Upper lobe of right lung (tissue), 1 donor: ENCODE results near the gene HMX3. TPM values are rescaled to one million over a fixed set of nuclear protein-coding genes. Genes with fewer than 3 reads are reported as not detected.

Experiments
- ATAC-seq: fragments of 200-7000 bp; cut with Tn5 transposase; one replicate; pipeline ENCODE4 v1.9.1; 2020; ENCODE audit warnings: mild to moderate bottlenecking, moderate library complexity
- DNase-seq: peaks from one replicate; pipeline ENCODE4 v3.0.0-alpha.2; 2020
- H3K27ac ChIP-seq: fragments of 200-600 bp; one replicate; pipeline ENCODE4 v1.8.0; 2022
- H3K27me3 ChIP-seq: fragments of 200-600 bp; one replicate; pipeline ENCODE4 v1.8.0; 2022; ENCODE audit warnings: mild to moderate bottlenecking
- H3K36me3 ChIP-seq: fragments of 200-600 bp; one replicate; pipeline ENCODE4 v1.8.0; 2022
- H3K4me1 ChIP-seq: fragments of 200-600 bp; one replicate; pipeline ENCODE4 v1.8.0; 2022
- H3K4me3 ChIP-seq: fragments of 200-600 bp; one replicate; pipeline ENCODE4 v1.8.0; 2022; ENCODE audit warnings: mild to moderate bottlenecking
- H3K9me3 ChIP-seq: fragments of 200-600 bp; one replicate; pipeline ENCODE4 v1.8.0; 2022
- intact Hi-C: fragments of 100-400 bp; cut with DNase I; formaldehyde crosslinking; loops from one replicate; pipeline ENCODE4 v1.11.0; 2022
- total RNA-seq: library from RNA; stranded (reverse); fragmentation: NEBNext Ultra II Directional; extraction: Animal tissue kit (Norgen Biotek cat#: 25700); gene quantifications from one replicate; pipeline ENCODE4 v1.2.1, GENCODE V29; 2021
- TF ChIP-seq, protein P1 (sequence below): fragments of 200-600 bp; IDR thresholded peaks from one replicate; pipeline ENCODE4 v1.8.0; 2022; ENCODE audit warnings: antibody characterized with exemption
- donor health status: DM: no; HTN: yes; CAD: no; lungs with severe emphysema.

The HMX3 gene
- total RNA-seq, 1 donor from 2014 or later = not detected

DNA sequence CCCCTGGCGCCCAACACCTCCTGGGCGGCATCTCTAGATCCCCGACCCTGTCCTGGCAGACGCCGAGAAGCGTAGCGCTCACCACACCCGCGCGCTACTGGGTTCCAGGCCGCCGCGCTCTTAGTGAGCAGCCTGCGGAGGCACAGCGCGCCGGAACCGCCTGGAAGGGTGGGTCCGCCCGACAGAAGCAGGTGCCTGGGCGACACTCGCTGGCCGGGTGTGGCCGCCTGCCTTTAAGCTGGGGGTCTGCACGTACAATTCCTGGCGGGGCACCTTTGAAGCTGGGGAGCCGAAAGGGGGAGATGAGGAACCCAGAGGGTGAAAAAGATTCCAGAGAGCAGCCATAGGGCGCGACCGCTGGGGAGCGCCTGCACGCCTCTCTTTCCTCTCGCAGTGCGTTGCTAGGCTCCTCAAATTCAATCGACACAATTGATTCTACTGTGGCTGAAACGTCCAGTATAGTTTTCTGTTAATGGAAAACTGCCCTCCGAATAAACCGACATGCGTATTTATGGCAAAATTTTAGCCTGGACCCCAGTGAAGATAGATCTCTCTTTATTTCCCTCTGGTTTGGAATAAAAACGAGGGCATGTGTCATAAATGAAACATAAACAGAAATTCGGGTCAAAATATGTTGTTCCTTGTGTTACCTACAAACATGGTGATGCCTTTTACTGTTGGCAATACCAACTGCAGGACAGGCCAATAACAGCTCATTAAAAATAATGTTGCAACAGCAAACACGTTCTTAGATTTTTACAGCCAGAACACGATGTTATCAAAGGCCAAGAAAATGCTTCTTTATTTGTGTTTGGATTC, 4.6 kb downstream of the HMX3 start:
- Histone ChIP-seq H3K9me3 (no peaks in the 10 kb centered on the region), H3K36me3 (no peaks in the 10 kb centered on the region), H3K27ac (no peak overlapping the region), H3K4me1 (peaks cover 34% of the 10 kb centered on the region), H3K27me3 (peaks cover 100% of the 10 kb centered on the region), H3K4me3 (no peak overlapping the region)
- TF ChIP-seq, protein P1, sequence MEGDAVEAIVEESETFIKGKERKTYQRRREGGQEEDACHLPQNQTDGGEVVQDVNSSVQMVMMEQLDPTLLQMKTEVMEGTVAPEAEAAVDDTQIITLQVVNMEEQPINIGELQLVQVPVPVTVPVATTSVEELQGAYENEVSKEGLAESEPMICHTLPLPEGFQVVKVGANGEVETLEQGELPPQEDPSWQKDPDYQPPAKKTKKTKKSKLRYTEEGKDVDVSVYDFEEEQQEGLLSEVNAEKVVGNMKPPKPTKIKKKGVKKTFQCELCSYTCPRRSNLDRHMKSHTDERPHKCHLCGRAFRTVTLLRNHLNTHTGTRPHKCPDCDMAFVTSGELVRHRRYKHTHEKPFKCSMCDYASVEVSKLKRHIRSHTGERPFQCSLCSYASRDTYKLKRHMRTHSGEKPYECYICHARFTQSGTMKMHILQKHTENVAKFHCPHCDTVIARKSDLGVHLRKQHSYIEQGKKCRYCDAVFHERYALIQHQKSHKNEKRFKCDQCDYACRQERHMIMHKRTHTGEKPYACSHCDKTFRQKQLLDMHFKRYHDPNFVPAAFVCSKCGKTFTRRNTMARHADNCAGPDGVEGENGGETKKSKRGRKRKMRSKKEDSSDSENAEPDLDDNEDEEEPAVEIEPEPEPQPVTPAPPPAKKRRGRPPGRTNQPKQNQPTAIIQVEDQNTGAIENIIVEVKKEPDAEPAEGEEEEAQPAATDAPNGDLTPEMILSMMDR = no peak
- DNase-seq (no peak), ATAC-seq (no peak)
- intact Hi-C loops = no loop called here

- Histone ChIP-seq H3K4me1 (peaks cover 32% of the 10 kb centered on the region), H3K27ac (no peak overlapping the region), H3K9me3 (no peaks in the 10 kb centered on the region), H3K27me3 (peaks cover 100% of the 10 kb centered on the region), H3K36me3 (no peaks in the 10 kb centered on the region), H3K4me3 (no peak overlapping the region)
- DNase-seq = no peak
- ATAC-seq = no peak
- TF ChIP-seq, protein P1 = no peak
- intact Hi-C loops = no loop called here
These were observed 5.2 kb downstream of the HMX3 start for GRCh38 chr10:123140983-123141390.

DNA sequence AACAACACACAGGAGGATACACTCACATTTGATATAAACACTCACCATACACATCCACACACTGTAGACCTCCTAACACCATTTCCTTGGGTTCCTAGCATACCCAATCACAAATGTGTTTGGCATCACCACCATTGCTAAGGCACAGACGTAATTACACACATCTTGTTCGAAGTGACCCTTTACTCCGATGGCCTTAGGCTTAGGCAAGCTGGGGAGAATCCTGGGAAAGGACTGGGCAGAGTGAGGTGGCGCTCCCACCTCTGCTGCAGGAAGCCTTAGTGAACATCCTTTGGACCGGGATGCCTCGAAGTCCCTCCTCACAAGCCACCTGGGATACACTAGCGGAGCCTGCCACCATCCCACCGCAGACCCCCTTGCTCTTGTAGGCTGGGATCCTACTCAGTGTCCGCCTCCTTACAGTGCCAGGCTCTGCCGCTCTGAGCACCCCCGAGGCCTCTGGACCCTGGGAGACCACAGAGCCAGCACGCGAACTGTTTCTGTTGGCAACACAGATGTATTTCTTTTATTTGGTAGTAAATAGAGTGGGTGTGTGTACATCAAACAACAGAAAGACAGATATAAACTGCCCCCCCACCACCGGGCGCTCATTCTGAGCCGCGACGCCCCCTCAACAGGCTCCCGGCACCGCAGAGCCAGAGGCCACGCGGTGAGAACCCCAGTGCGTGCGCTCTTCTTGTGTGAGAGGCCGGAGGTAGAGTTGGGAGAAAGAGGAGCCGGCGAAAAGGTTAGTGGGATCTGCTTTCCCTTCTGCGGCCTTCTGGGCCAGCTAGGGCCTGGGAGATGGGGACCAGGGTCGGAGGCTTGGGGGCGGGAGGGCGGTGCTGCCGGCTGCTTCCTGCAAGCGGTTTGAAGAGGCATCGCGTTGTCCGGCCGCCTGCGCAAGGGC, 6.3 kb downstream of the HMX3 start:
- Histone ChIP-seq H3K27me3 (peaks cover 100% of the 10 kb centered on the region), H3K4me3 (no peak overlapping the region), H3K27ac (no peak overlapping the region), H3K4me1 (peaks cover 30% of the 10 kb centered on the region), H3K36me3 (no peaks in the 10 kb centered on the region), H3K9me3 (no peaks in the 10 kb centered on the region)
- ATAC-seq (no peak), DNase-seq (no peak)
- intact Hi-C loops = no loop called here
- TF ChIP-seq, protein P1 = no peak

DNA sequence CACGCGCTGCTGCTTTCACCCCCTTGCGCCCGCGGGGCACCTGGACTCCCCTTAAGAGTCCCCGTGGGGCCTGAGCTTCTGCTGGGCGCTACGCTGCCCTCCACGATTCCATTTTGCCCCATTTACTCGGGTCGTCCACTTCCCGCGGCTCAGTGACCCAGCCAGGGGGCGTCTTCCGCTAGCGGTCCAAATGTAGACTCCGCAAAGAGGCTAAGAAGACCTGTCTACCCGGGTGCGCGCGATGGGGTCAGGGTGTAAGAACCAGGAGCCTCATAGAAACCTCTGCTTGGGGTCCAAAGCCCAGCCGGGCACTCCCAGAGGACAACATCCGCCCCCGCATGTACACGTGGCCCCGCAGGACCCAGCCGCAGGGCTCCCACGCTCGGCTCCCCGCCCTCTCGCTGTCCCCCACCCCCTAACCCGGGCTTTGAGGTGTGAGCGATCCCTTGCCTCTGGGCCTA, 7.0 kb downstream of the HMX3 start:
- peaks cover 100% of the 10 kb centered on the region for H3K27me3 ChIP-seq
- TF ChIP-seq, protein P1 = no peak
- no peak overlapping the region for H3K4me3 ChIP-seq
- H3K4me1 ChIP-seq = peaks cover 26% of the 10 kb centered on the region
- no peak overlapping the region for H3K27ac ChIP-seq
- ATAC-seq (no peak), DNase-seq (no peak)
- intact Hi-C loops = no loop called here
- H3K36me3 ChIP-seq = no peaks in the 10 kb centered on the region
- H3K9me3 ChIP-seq = no peaks in the 10 kb centered on the region

GRCh38 chr10:123143162-123143824, 7.5 kb downstream of the HMX3 start:
- H3K36me3 ChIP-seq = no peaks in the 10 kb centered on the region
- H3K27ac ChIP-seq = no peak overlapping the region
- H3K9me3 ChIP-seq = no peaks in the 10 kb centered on the region
- DNase-seq = no peak
- H3K4me3 ChIP-seq = no peak overlapping the region
- TF ChIP-seq, protein P1 = no peak
- ATAC-seq = no peak
- H3K4me1 ChIP-seq = peaks cover 29% of the 10 kb centered on the region
- intact Hi-C loops = no loop called here
- H3K27me3 ChIP-seq = peaks cover 100% of the 10 kb centered on the region
